ENCODE data around the gene KLHL29. TPM values are rescaled to one million over a fixed set of nuclear protein-coding genes. Genes with fewer than 3 reads are reported as not detected.

The KLHL29 gene
- total and polyA plus RNA-seq, 2 of the 13 experiments (the other 11 are each of a cell fraction or from before 2014, with no cell fraction given), result 0.01 TPM; not detected in 1

DNA sequence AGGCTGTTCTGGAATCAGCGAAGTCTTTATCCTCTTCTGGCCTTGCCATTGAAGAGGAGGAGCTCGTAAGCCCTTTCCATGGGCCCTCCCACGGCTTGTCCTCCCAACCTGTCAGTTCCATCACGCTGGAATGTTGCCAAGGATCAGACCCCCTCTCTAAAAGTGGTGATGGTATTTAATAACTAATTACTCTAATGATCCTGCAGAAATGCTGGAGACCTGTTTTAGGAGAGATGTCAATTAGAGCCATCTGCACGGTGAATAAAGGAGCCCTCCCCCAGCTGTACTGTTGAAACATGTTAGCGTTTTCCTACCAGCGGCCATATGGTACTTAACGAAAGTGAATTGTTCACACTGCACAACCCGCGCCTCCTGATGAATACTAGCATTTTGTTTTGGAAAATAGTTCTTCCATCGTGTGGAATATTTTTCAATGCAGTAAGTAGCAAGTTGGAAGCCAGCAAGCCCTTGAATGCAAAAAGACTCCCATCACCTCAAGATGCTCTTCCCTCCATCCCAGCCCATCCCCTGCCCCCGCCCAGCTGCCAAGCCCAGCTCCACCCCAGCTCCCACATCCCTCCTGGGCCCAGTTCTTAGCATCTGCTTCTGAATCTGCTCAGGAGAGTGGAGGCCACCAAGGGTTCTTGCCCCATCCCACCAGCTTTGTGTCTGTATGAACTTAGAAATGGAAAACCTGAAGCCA is 145.4 kb downstream of the KLHL29 start:
- Histone ChIP-seq H3K9ac (ENCODE audit: insufficient read depth, low read depth, low read length) (no peak overlapping the region), H4K20me1 (ENCODE audit: insufficient read depth, low read length) (no peaks in the 10 kb centered on the region), H3K4me1 (ENCODE audit: insufficient read depth, low read length) (peaks cover 21% of the 10 kb centered on the region), H3K4me3 (replicated peaks in 1 of 3; ENCODE audit: insufficient read depth in 1 of 3, low read depth in 2 of 3, low read length in 3 of 3) (no peak overlapping the region), H3K27ac (ENCODE audit: extremely low read length, insufficient read depth, low read length) (no peak overlapping the region), H3K27me3 (ENCODE audit: control insufficient read depth in 1 of 2, insufficient read depth in 2 of 2, low read length in 2 of 2) (peaks cover 10 to 67% of the 10 kb centered on the region in 2 experiments), H2AFZ (ENCODE audit: low read length) (no peak overlapping the region), H3K79me2 (ENCODE audit: insufficient read depth, low read length) (no peaks in the 10 kb centered on the region), H3K36me3 (replicated peaks in 1 of 2; ENCODE audit: control insufficient read depth in 1 of 2, insufficient read depth in 2 of 2, low read length in 2 of 2) (no peaks in the 10 kb centered on the region), H3K4me2 (ENCODE audit: low read depth, low read length) (no peak overlapping the region), H3K9me3 (ENCODE audit: low read length) (no peaks in the 10 kb centered on the region)
- in situ Hi-C loops (cut with HindIII; ENCODE audit: extremely low pct_ligation_motif_present, low pct_unique_long_range_greater_than_20kb), result no loop called here
- no TSS peak for BruUV-seq (replicated peaks)
- FAIRE-seq (no peak), ATAC-seq (no peak), DNase-seq (ENCODE audit: low spot score) (no peak)
- TF ChIP-seq RXRA (CRISPR knock-in tag; IDR thresholded peaks at IDR 0.05) (no peak), SNAI1 (CRISPR knock-in tag; IDR thresholded peaks at IDR 0.05; ENCODE audit: borderline replicate concordance) (no peak), ZNF777 (CRISPR knock-in tag; IDR thresholded peaks at IDR 0.05) (no peak), MED13 (CRISPR knock-in tag; IDR thresholded peaks at IDR 0.05) (no peak), ZFP36L1 (CRISPR knock-in tag; IDR thresholded peaks at IDR 0.05) (no peak), ELF4 (CRISPR knock-in tag; IDR thresholded peaks at IDR 0.05; ENCODE audit: borderline replicate concordance) (no peak), HCFC1 (IDR thresholded peaks at IDR 0.05; ENCODE audit: low read depth, low read length) (no peak), SKI (IDR thresholded peaks at IDR 0.05; ENCODE audit: partially characterized antibody) (no peak), MTA1 (CRISPR knock-in tag; IDR thresholded peaks at IDR 0.05; ENCODE audit: borderline replicate concordance) (no peak), DNMT3B (CRISPR knock-in tag; conservative IDR thresholded peaks at IDR 0.05) (no peak)
- TF ChIP-seq, protein P1, sequence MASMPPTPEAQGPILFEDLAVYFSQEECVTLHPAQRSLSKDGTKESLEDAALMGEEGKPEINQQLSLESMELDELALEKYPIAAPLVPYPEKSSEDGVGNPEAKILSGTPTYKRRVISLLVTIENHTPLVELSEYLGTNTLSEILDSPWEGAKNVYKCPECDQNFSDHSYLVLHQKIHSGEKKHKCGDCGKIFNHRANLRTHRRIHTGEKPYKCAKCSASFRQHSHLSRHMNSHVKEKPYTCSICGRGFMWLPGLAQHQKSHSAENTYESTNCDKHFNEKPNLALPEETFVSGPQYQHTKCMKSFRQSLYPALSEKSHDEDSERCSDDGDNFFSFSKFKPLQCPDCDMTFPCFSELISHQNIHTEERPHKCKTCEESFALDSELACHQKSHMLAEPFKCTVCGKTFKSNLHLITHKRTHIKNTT (CRISPR knock-in tag; IDR thresholded peaks at IDR 0.05), result no peak
- 64% methylated on average over 10 of the region's 12 CpGs for WGBS (ENCODE audit: low lambda C conversion rate)
- CTCF ChIA-PET (ENCODE audit: low intra/inter-chr PET ratio, low total read pairs), result no interaction called here
- intact Hi-C loops (cut with micrococcal nuclease; ENCODE audit: unreplicated experiment), result no loop called here
- POLR2A ChIA-PET, result no interaction called here

All from HepG2 (cell line).